Colonic mucosa (tissue), 4 donors: ENCODE data around the gene SDCBP2. TPM values are rescaled to one million over a fixed set of nuclear protein-coding genes. Genes with fewer than 3 reads are reported as not detected.
A peak's percentile ranks its signal among the peaks of the same experiment; 100 is the strongest.

Experiments used
- DNase-seq: peaks from one replicate; pipeline ENCODE4 v3.0.0-alpha.2; 2020
- H3K27ac ChIP-seq: fragments of 200-600 bp; one replicate; pipeline ENCODE4 v1.8.0; 2021
- H3K27me3 ChIP-seq: fragments of 200-600 bp; one replicate; pipeline ENCODE4 v1.8.0; 2021
- H3K36me3 ChIP-seq: fragments of 200-600 bp; one replicate; pipeline ENCODE4 v1.8.0; 2021
- H3K4me1 ChIP-seq: fragments of 200-600 bp; one replicate; pipeline ENCODE4 v1.8.0; 2021; ENCODE audit warnings: mild to moderate bottlenecking
- H3K4me3 ChIP-seq: fragments of 200-600 bp; one replicate; pipeline ENCODE4 v1.8.0; 2021
- H3K9ac ChIP-seq, 2 donors: one replicate each; pipeline ENCODE4 v1.7.0; 2013; ENCODE audit warnings: control low read depth in 2 of 2, low read depth in 2 of 2, low read length in 2 of 2
- H3K9me3 ChIP-seq: fragments of 200-600 bp; one replicate; pipeline ENCODE4 v1.8.0; 2021
- intact Hi-C: fragments of 100-400 bp; cut with DNase I; formaldehyde crosslinking; loops from one replicate; pipeline ENCODE4 v1.14.1; 2022
- total RNA-seq, 2 donors: library from RNA; stranded (reverse); fragmentation: NEBNext Ultra II Directional in 1 of 2; extraction: Animal tissue kit (Norgen Biotek cat#: 25700) in 1 of 2; gene quantifications; one replicate each; pipeline ENCODE4 v1.2.1, GENCODE V29; 2021
- TF ChIP-seq, protein P1 (sequence below): fragments of 200-600 bp; IDR thresholded peaks from one replicate; pipeline ENCODE4 v1.8.0; 2022; ENCODE audit warnings: antibody characterized with exemption, mild to moderate bottlenecking
- donor health status: healthy.
- donor health status: DM: no; HTN: no; CAD: no.
- donor health status: DM: no; HTN: no; CAD: no.

Gene SDCBP2
- total RNA-seq, 2 donors from 2014 or later: 202 to 345 TPM

DNA sequence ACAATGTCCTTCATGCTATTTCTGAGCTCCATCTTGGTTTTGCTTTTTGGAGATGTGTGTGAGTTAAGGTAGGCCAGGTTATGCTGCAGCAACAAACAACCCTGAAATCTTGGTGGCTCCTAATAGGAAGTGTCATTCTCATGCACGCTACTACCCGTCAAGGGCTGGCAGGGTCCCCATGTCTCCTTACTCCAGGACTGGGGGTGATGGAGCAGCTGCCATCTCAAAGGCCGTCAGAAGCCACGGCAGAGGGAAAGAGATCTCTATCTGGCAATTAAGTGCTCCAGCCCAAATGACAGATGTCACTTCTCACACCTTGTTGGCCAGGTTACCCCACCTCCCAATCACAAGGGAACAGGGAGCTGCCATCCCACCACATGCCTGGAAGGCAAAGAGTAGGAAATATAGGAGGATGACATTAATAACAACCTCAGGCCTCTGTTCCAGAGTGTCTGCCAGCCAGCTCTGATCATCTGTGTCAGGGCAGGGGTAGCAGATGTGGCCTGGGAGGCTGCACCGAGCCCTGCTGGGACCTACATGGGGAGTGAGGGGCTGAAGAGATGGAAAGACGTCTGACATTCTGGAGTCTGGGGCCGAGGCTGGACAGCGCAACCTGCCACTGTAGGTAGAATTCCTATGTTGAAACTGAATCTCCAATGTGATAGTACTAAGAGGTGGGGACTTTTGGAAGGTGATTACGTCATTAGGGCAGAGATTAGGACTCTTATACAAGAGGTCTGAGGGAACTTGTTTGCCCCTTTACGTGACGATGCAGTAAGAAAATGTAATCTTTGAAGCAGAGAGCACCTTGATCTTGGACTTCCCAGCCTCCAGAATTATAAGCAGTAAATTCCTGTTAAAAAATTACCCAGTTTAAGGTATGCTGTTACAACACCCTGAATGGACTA, 4.8 kb upstream of the SDCBP2 start:
- no peaks in the 10 kb centered on the region for H3K27me3 ChIP-seq
- intact Hi-C loops: no loop called here
- TF ChIP-seq, protein P1, sequence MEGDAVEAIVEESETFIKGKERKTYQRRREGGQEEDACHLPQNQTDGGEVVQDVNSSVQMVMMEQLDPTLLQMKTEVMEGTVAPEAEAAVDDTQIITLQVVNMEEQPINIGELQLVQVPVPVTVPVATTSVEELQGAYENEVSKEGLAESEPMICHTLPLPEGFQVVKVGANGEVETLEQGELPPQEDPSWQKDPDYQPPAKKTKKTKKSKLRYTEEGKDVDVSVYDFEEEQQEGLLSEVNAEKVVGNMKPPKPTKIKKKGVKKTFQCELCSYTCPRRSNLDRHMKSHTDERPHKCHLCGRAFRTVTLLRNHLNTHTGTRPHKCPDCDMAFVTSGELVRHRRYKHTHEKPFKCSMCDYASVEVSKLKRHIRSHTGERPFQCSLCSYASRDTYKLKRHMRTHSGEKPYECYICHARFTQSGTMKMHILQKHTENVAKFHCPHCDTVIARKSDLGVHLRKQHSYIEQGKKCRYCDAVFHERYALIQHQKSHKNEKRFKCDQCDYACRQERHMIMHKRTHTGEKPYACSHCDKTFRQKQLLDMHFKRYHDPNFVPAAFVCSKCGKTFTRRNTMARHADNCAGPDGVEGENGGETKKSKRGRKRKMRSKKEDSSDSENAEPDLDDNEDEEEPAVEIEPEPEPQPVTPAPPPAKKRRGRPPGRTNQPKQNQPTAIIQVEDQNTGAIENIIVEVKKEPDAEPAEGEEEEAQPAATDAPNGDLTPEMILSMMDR: no peak

DNA sequence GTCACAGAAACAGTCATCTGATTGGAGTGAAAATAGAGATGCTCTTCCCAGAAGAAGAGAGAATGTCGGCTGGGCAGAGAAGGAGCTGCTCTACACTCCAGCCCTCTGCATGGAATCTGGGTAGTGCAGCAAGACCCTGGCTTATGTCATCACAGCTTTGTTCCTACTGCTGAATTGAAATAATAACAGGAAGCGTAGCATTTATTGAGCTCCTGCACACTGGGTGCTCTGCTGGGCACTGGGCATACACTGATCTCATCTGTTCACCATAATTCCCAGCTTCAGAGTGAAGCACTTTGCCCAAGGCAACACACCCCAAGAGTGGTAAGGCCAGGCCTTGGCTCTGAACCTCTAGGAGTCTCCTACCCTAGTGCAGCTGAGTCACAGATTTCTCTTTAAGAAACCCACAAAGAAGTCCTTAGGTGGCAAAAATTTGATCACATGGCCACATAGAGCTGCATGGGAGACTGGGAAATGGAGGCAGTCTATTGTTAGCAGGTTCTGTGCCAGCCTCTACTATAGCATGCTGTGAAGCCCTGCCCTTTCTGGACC, 3.9 kb upstream of the SDCBP2 start:
- Histone ChIP-seq H3K9me3 (no peaks in the 10 kb centered on the region), H3K27ac (no peak overlapping the region), H3K27me3 (no peaks in the 10 kb centered on the region), H3K4me3 (no peak overlapping the region), H3K4me1 (peaks cover 6% of the 10 kb centered on the region), H3K9ac (no peak overlapping the region), H3K36me3 (no peaks in the 10 kb centered on the region)
- intact Hi-C loops: no loop called here
- TF ChIP-seq, protein P1: no peak
- DNase-seq: peak; percentile 10

More for the DNA sequence above, 4.8 kb upstream of the SDCBP2 start:
- H3K27ac ChIP-seq: no peak overlapping the region
- no peaks in the 10 kb centered on the region for H3K9me3 ChIP-seq
- H3K4me3 ChIP-seq: no peak overlapping the region
- H3K9ac ChIP-seq: no peak overlapping the region
- peaks cover 6% of the 10 kb centered on the region for H3K4me1 ChIP-seq
- no peaks in the 10 kb centered on the region for H3K36me3 ChIP-seq
- peak; percentile 14 for DNase-seq

DNA sequence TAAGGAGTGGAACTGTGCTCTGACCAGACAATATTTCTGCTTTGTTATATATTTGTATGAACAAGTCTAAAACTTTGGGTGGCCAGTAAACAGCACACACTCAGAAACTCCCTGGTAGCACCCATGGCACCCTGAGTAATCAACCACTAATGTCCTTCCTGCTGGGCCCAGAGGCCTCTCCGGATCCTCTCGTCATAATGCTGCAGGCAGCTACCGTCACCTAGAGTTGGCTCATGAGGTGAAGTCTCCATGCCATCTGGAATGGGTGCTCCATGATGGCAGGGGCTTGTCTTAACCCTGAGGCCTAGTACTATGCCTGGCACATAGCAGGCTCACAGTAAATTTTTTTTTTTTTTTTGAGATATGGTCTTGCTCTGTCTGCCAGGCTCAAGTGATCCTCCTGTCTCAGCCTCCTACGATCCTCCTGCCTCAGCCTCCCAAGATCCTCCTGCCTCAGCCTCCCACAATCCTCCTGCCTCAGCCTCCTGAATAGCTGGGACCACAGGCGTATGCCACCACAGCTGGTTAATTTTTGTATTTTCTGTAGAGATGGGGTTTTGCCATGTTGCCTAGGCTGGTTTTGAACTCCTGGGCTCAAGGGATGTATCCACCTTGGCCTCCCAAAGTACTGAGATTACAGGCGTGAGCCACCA, 3.0 kb upstream of the SDCBP2 start:
- Histone ChIP-seq H3K9me3 (no peaks in the 10 kb centered on the region), H3K4me3 (no peak overlapping the region), H3K4me1 (peaks cover 6% of the 10 kb centered on the region), H3K27ac (no peak overlapping the region), H3K36me3 (no peaks in the 10 kb centered on the region), H3K27me3 (no peaks in the 10 kb centered on the region), H3K9ac (no peak overlapping the region)
- TF ChIP-seq, protein P1: no peak
- DNase-seq: peak; percentile 16
- intact Hi-C loops: no loop called here

DNA sequence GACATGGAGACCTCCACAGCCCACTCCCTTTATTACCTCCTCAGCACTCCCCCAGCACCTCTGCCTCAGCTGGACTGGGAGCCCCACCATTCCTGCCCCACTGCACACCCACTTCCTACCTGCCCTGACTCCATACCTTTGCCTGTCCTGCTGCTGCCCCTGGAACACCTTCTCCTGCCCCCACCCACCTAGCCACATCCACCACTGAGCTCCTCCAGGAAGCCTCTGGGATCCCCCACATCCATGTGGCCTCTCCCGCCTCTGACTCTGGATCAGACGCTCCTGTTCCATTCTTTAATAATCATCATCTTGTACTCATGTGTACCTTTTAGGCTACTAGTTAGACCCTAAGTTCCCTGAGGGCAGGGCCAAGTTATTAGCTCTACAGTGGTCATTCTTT, 2.2 kb upstream of the SDCBP2 start:
- Histone ChIP-seq H3K4me1 (peaks cover 6% of the 10 kb centered on the region), H3K9ac (peak overlapping the region in 1 of 2 donors; percentile 69), H3K9me3 (no peaks in the 10 kb centered on the region), H3K36me3 (no peaks in the 10 kb centered on the region), H3K4me3 (no peak overlapping the region), H3K27me3 (no peaks in the 10 kb centered on the region), H3K27ac (no peak overlapping the region)
- peak; percentile 16 for DNase-seq
- TF ChIP-seq, protein P1: no peak
- intact Hi-C loops: no loop called here

DNA sequence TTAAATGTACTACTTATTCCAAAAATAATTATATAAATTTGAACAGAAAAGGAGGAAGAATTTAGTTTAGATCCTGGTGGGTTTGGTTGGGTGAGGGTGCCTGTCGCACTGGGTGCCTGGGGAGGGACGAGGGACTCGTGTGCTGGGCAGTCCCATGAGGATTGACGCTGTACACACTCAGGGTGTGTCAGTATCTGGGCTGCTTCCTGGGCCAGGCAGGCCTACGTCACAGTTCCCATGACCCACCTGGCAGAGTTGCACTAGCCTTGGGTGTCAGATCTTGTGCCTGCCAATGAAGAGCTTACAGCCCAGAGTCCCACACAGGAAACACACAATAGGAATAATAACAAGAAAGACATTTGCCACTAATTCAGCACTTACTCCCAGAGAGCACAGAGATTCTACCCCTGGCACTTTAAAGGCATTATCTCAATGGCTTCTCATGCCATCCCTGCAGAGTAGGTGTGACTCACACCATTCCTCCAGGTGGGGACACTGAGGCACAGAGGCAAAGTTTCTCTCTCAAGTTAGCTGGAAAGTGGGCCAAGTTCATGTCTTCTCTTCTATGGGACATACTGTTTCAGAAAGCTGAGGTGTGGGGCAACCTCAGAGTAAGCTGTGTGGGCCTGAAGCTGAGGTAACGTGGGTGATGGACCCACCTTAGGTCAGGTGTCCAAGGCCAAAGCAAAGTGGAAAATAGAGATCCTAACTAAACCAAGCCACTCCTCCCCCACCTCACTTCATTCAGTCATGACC, 1.3 kb upstream of the SDCBP2 start:
- Histone ChIP-seq H3K9me3 (no peaks in the 10 kb centered on the region), H3K27ac (peak overlapping the region; percentile 97), H3K4me3 (no peak overlapping the region), H3K27me3 (no peaks in the 10 kb centered on the region), H3K36me3 (no peaks in the 10 kb centered on the region), H3K9ac (peak overlapping the region in 1 of 2 donors; percentile 69), H3K4me1 (peaks cover 6% of the 10 kb centered on the region)
- intact Hi-C loops: no loop called here
- peak; percentile 87 for DNase-seq
- TF ChIP-seq, protein P1: no peak
